Liver (tissue), 9 donors: Measurements from ENCODE around the gene CDK19. TPM values are rescaled to one million over a fixed set of nuclear protein-coding genes. Genes with fewer than 3 reads are reported as not detected.

Source experiments
- DNase-seq: peaks from one replicate; pipeline ENCODE4 v3.0.0-alpha.2; 2017; ENCODE audit warnings: low spot score
- H3K27ac ChIP-seq, 2 donors: one replicate each; pipeline ENCODE4 v1.7.0; 2013; ENCODE audit warnings: inconsistent platforms in 2 of 2, low read length in 2 of 2, control low read depth in 1 of 2, low read depth in 1 of 2, mild to moderate bottlenecking in 1 of 2
- H3K27me3 ChIP-seq, 4 donors: one replicate each; pipeline versions ENCODE4 v1.6.1 to v1.7.0; 2013; ENCODE audit warnings: low read length in 3 of 4, inconsistent platforms in 1 of 4, mild to moderate bottlenecking in 1 of 4, moderate library complexity in 1 of 4; ENCODE audit not compliant: control insufficient read depth in 4 of 4, insufficient read depth in 4 of 4
- H3K36me3 ChIP-seq, 4 donors: one replicate each; pipeline versions ENCODE4 v1.6.1 to v1.7.0; 2013; ENCODE audit warnings: low read length in 3 of 4, mild to moderate bottlenecking in 3 of 4, low read depth in 1 of 4, moderate library complexity in 1 of 4; ENCODE audit not compliant: control insufficient read depth in 4 of 4, insufficient read depth in 3 of 4
- H3K4me1 ChIP-seq, 4 donors: one replicate each; pipeline versions ENCODE4 v1.6.1 to v1.7.0; 2013; ENCODE audit warnings: low read length in 3 of 4, mild to moderate bottlenecking in 3 of 4, moderate library complexity in 1 of 4; ENCODE audit not compliant: control insufficient read depth in 4 of 4, insufficient read depth in 4 of 4
- H3K4me3 ChIP-seq, 3 donors: one replicate each; pipeline versions ENCODE4 v1.6.1 to v1.7.0; 2013; ENCODE audit warnings: low read length in 3 of 3, control low read depth in 1 of 3, low read depth in 1 of 3, mild to moderate bottlenecking in 1 of 3
- H3K9ac ChIP-seq, 2 donors: one replicate each; pipeline ENCODE4 v1.7.0; 2013; ENCODE audit warnings: low read length in 2 of 2, mild to moderate bottlenecking in 2 of 2, moderate library complexity in 2 of 2, control low read depth in 1 of 2, low read depth in 1 of 2
- H3K9me3 ChIP-seq, 4 donors: one replicate each; pipeline versions ENCODE4 v1.6.1 to v1.7.0; 2013; ENCODE audit warnings: low read length in 3 of 4; ENCODE audit not compliant: control insufficient read depth in 4 of 4
- EGR1 ChIP-seq, 2 donors: IDR thresholded peaks; 2 replicates each; pipeline ENCODE4 v1.6.1; 2016 to 2018; ENCODE audit warnings: antibody characterized with exemption in 2 of 2, low read depth in 2 of 2
- FOXA1 ChIP-seq: IDR thresholded peaks from 2 replicates; pipeline ENCODE4 v1.6.1; 2016; ENCODE audit warnings: antibody characterized with exemption
- FOXA2 ChIP-seq: IDR thresholded peaks from 2 replicates; pipeline ENCODE4 v1.6.1; 2016; ENCODE audit warnings: antibody characterized with exemption
- GABPA ChIP-seq, 2 donors: IDR thresholded peaks in 1 of 2; conservative IDR thresholded peaks in 1 of 2; 2 replicates each; pipeline ENCODE4 v1.6.1; 2016; ENCODE audit warnings: antibody characterized with exemption in 2 of 2, mild to moderate bottlenecking in 1 of 2, moderate library complexity in 1 of 2
- HNF4G ChIP-seq: IDR thresholded peaks from 2 replicates; pipeline ENCODE4 v1.6.1; 2016; ENCODE audit warnings: antibody characterized with exemption
- JUND ChIP-seq, 2 donors: IDR thresholded peaks; 2 replicates each; pipeline ENCODE4 v1.6.1; 2016; ENCODE audit warnings: antibody characterized with exemption in 2 of 2
- NR2F2 ChIP-seq: IDR thresholded peaks from 2 replicates; pipeline ENCODE4 v1.6.1; 2016; ENCODE audit warnings: antibody characterized with exemption
- RAD21 ChIP-seq, 2 donors: IDR thresholded peaks; 2 replicates each; pipeline ENCODE4 v1.6.1; 2016; ENCODE audit warnings: antibody characterized with exemption in 2 of 2, mild to moderate bottlenecking in 2 of 2
- RXRA ChIP-seq, 2 donors: IDR thresholded peaks; 2 replicates each; pipeline ENCODE4 v1.6.1; 2017 to 2018; ENCODE audit warnings: antibody characterized with exemption in 2 of 2, mild to moderate bottlenecking in 1 of 2
- SP1 ChIP-seq: IDR thresholded peaks from 2 replicates; pipeline ENCODE4 v1.6.1; 2018; ENCODE audit warnings: antibody characterized with exemption, mild to moderate bottlenecking
- TAF1 ChIP-seq: conservative IDR thresholded peaks from 2 replicates; pipeline ENCODE4 v1.6.1; 2016; ENCODE audit warnings: antibody characterized with exemption, mild to moderate bottlenecking
- YY1 ChIP-seq: IDR thresholded peaks from 2 replicates; pipeline ENCODE4 v1.6.1; 2016; ENCODE audit warnings: antibody characterized with exemption, mild to moderate bottlenecking
- ZBTB33 ChIP-seq: IDR thresholded peaks from 2 replicates; pipeline ENCODE4 v1.6.1; 2016; ENCODE audit warnings: antibody characterized with exemption
- WGBS: extraction: QIAGEN DNeasy Blood & Tissue Kit; methylation state at CpG from one replicate; pipeline ENCODE4 v1.1.7; 2013; 5-methylcytosine and 5-hydroxymethylcytosine counted together
- polyA plus RNA-seq, 2 donors: library from polyadenylated mRNA; stranded (reverse) in 1 of 2; unstranded in 1 of 2; fragments of 200-250 nt in 1 of 2; fragments of >200 nt in 1 of 2; fragmentation: Nextera tagmentation in 1 of 2; extraction: Ambion mirVana in 1 of 2; gene quantifications; one replicate each; pipeline versions ENCODE4 v1.2.1 to v1.2.3, GENCODE V29; 2013 to 2015
- total RNA-seq, 2 donors: library from RNA; depleted of rRNA; stranded (reverse); fragments of >200 nt; gene quantifications; one replicate each; pipeline ENCODE4 v1.2.3, GENCODE V29; 2014
- TF ChIP-seq, protein P1 (sequence below): IDR thresholded peaks from 2 replicates; pipeline ENCODE4 v1.6.1; 2016; ENCODE audit warnings: antibody characterized with exemption
- TF ChIP-seq, protein P2 (sequence below): IDR thresholded peaks from 2 replicates; pipeline ENCODE4 v1.6.1; 2016; ENCODE audit warnings: antibody characterized with exemption
- TF ChIP-seq, protein P3 (sequence below): fragments of 150-350 bp; IDR thresholded peaks from 2 replicates; pipeline ENCODE4 v1.5.1; 2017; ENCODE audit warnings: improper control_type of control experiment, low read depth, low read length; ENCODE audit not compliant: missing input control
- donor health status: healthy.
- donor health status: healthy.
- donor health status: healthy.
- donor health status: healthy.
- donor health status: healthy.

Gene CDK19
- total and polyA plus RNA-seq, 4 donors: 1.8 to 7.6 (median 3.9) TPM

DNA sequence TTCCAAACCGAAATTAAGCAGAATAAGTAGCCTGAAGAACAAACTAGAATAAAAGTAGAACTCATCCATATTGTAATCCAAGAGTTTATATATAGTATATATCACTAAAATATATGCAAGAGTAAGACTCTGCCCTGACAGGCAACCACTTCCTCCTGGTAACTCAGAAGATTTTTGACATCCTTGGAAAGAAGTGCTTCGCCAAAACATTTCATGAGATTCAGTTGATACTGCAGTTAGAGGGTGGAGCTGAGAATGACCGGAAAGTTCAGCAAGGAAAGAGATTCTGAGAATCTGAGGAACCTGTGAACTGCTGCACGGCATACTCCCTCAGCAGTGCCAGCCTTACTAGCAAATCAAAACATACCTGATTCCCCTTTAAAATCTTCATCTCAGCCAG lies 79.6 kb downstream of the CDK19 start:
- H3K9ac ChIP-seq: no peak overlapping the region
- TF ChIP-seq TAF1 (no peak), FOXA1 (no peak), RAD21 (IDR thresholded peaks at IDR 0.05) (no peak), SP1 (no peak), JUND (IDR thresholded peaks at IDR 0.05) (no peak), ZBTB33 (no peak), YY1 (no peak)
- TF ChIP-seq, protein P1, sequence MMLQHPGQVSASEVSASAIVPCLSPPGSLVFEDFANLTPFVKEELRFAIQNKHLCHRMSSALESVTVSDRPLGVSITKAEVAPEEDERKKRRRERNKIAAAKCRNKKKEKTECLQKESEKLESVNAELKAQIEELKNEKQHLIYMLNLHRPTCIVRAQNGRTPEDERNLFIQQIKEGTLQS: no peak
- no peak overlapping the region for H3K4me3 ChIP-seq
- H3K27me3 ChIP-seq: no peaks in the 10 kb centered on the region
- peaks cover 4 to 8% (median 7%) of the 10 kb centered on the region in 4 donors for H3K4me1 ChIP-seq
- H3K27ac ChIP-seq: no peak overlapping the region
- H3K36me3 ChIP-seq: peaks cover 0 to 5% (median 0%) of the 10 kb centered on the region in 4 donors
- 93% methylated on average over 4 of the region's 4 CpGs for WGBS
- DNase-seq: no peak
- no peaks in the 10 kb centered on the region for H3K9me3 ChIP-seq

DNA sequence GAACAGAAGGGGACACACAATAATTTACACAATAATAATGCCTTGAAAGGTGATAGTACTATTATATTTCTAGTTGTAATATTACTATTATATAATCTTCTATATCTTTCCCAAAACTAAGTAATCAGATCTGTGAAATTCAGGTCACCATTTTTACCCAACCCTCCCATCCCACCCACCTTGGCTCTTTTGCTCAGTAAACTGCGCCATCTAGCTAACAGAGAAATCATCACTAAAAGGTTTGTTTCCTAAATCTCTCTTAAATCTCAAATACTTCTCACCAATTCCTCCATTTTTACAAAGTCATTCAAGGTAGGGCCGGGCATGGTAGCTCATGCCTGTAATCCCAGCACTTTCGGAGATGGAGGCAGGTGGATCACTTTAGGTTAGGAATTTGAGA lies 83.4 kb downstream of the CDK19 start:
- 96% methylated on average over 3 of the region's 3 CpGs for WGBS
- no peak overlapping the region for H3K4me3 ChIP-seq
- no peak for DNase-seq

GRCh38 chr6:110731196-110731595 lies 84.1 kb downstream of the CDK19 start:
- no peak for DNase-seq
- 97% methylated on average over 4 of the region's 4 CpGs for WGBS
- Histone ChIP-seq H3K4me3 (no peak overlapping the region), H3K27ac (no peak overlapping the region), H3K4me1 (peaks cover 0 to 2% (median 0%) of the 10 kb centered on the region in 4 donors), H3K9ac (no peak overlapping the region), H3K9me3 (no peaks in the 10 kb centered on the region), H3K27me3 (no peaks in the 10 kb centered on the region), H3K36me3 (peaks cover 0 to 5% (median 0%) of the 10 kb centered on the region in 4 donors)
- no peak for TF ChIP-seq FOXA2
- TF ChIP-seq FOXA1: no peak
- TF ChIP-seq GABPA (IDR thresholded peaks at IDR 0.05 in 1 of 2, conservative IDR thresholded peaks at IDR 0.05 in 1 of 2): no peak
- no peak for TF ChIP-seq RXRA (IDR thresholded peaks at IDR 0.05)
- no peak for TF ChIP-seq ZBTB33
- TF ChIP-seq, protein P1: no peak
- no peak for TF ChIP-seq JUND (IDR thresholded peaks at IDR 0.05)
- no peak for TF ChIP-seq EGR1 (IDR thresholded peaks at IDR 0.05; ENCODE audit: low read depth in 2 of 2)
- TF ChIP-seq YY1: no peak
- TF ChIP-seq, protein P2, sequence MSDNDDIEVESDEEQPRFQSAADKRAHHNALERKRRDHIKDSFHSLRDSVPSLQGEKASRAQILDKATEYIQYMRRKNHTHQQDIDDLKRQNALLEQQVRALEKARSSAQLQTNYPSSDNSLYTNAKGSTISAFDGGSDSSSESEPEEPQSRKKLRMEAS: no peak
- TF ChIP-seq NR2F2: no peak
- no peak for TF ChIP-seq HNF4G
- no peak for TF ChIP-seq RAD21 (IDR thresholded peaks at IDR 0.05)
- TF ChIP-seq SP1: no peak

More for the DNA sequence above, 83.4 kb downstream of the CDK19 start:
- TF ChIP-seq, protein P3, sequence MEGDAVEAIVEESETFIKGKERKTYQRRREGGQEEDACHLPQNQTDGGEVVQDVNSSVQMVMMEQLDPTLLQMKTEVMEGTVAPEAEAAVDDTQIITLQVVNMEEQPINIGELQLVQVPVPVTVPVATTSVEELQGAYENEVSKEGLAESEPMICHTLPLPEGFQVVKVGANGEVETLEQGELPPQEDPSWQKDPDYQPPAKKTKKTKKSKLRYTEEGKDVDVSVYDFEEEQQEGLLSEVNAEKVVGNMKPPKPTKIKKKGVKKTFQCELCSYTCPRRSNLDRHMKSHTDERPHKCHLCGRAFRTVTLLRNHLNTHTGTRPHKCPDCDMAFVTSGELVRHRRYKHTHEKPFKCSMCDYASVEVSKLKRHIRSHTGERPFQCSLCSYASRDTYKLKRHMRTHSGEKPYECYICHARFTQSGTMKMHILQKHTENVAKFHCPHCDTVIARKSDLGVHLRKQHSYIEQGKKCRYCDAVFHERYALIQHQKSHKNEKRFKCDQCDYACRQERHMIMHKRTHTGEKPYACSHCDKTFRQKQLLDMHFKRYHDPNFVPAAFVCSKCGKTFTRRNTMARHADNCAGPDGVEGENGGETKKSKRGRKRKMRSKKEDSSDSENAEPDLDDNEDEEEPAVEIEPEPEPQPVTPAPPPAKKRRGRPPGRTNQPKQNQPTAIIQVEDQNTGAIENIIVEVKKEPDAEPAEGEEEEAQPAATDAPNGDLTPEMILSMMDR: no peak
- TF ChIP-seq FOXA2: no peak
- TF ChIP-seq RXRA (IDR thresholded peaks at IDR 0.05): no peak
- TF ChIP-seq JUND (IDR thresholded peaks at IDR 0.05): no peak
- TF ChIP-seq YY1: no peak
- TF ChIP-seq RAD21 (IDR thresholded peaks at IDR 0.05): peak in 1 of 2 donors; percentile 17
- no peaks in the 10 kb centered on the region for H3K27me3 ChIP-seq
- H3K27ac ChIP-seq: no peak overlapping the region
- H3K36me3 ChIP-seq: peaks cover 0 to 5% (median 0%) of the 10 kb centered on the region in 4 donors
- peaks cover 0 to 2% (median 0%) of the 10 kb centered on the region in 4 donors for H3K4me1 ChIP-seq
- no peaks in the 10 kb centered on the region for H3K9me3 ChIP-seq
- H3K9ac ChIP-seq: no peak overlapping the region
